WTC11 (cell line): ENCODE data around the gene BTBD9. TPM values are rescaled to one million over a fixed set of nuclear protein-coding genes. Genes with fewer than 3 reads are reported as not detected.

ENCODE experiments used
- ATAC-seq: fragments of 200-7000 bp; cut with Tn5 transposase; 2 replicates; pipeline ENCODE4 v1.10.0; 2021; ENCODE audit warnings: mild to moderate bottlenecking, moderate library complexity
- CTCF ChIA-PET: fragments of 300-600 bp; sonication (Branson Sonifier 250); formaldehyde crosslinking; loops from one replicate; lab custom pipeline; 2021; ENCODE audit warnings: antibody characterized with exemption; lab: Charles Lee
- POLR2A ChIA-PET: fragments of 350-600 bp; sonication (Branson Sonifier 250); formaldehyde crosslinking; loops from one replicate; lab custom pipeline; 2021; ENCODE audit warnings: antibody characterized with exemption; lab: Charles Lee
- DNase-seq: peaks from one replicate; pipeline ENCODE4 v3.0.0; 2021; ENCODE audit warnings: low spot score
- H3K27ac Mint-ChIP-seq: 2 replicates; pipeline ENCODE4 v1.8.0; 2021; ENCODE audit warnings: mixed read lengths
- H3K27me3 Mint-ChIP-seq: 2 replicates; pipeline ENCODE4 v1.8.0; 2021; ENCODE audit warnings: low read depth, mild to moderate bottlenecking, moderate library complexity, mixed read lengths
- H3K36me3 Mint-ChIP-seq: 2 replicates; pipeline ENCODE4 v1.8.0; 2021; ENCODE audit warnings: mixed read lengths
- H3K4me1 Mint-ChIP-seq: 2 replicates; pipeline ENCODE4 v1.8.0; 2022; ENCODE audit warnings: mixed read lengths
- H3K4me3 Mint-ChIP-seq: 2 replicates; pipeline ENCODE4 v1.8.0; 2021; ENCODE audit warnings: mild to moderate bottlenecking, moderate library complexity, mixed read lengths
- H3K9me3 Mint-ChIP-seq: 2 replicates; pipeline ENCODE4 v1.8.0; 2021; ENCODE audit warnings: mixed read lengths
- ARID4B ChIP-seq: sonication (generic); formaldehyde crosslinking; IDR thresholded peaks from 2 replicates; pipeline ENCODE4 v1.8.0; 2023; ENCODE audit warnings: missing genetic modification reagents, mild to moderate bottlenecking, borderline replicate concordance
- ATF1 ChIP-seq: sonication (generic); formaldehyde crosslinking; IDR thresholded peaks from 2 replicates; pipeline ENCODE4 v1.8.1; 2023; ENCODE audit warnings: mild to moderate bottlenecking, moderate library complexity, missing genetic modification reagents
- ATF2 ChIP-seq: sonication (generic); formaldehyde crosslinking; IDR thresholded peaks from 2 replicates; pipeline ENCODE4 v1.8.1; 2022; ENCODE audit warnings: low read depth, missing genetic modification reagents, borderline replicate concordance
- CBFB ChIP-seq: sonication (generic); formaldehyde crosslinking; IDR thresholded peaks from 2 replicates; pipeline ENCODE4 v1.8.1; 2022; ENCODE audit warnings: mild to moderate bottlenecking, low read depth, missing genetic modification reagents
- CREB1 ChIP-seq: sonication (generic); formaldehyde crosslinking; IDR thresholded peaks from 2 replicates; pipeline ENCODE4 v1.8.0; 2023; ENCODE audit warnings: mild to moderate bottlenecking, missing genetic modification reagents
- ERG ChIP-seq: fragments of 250-450 bp; sonication (Bioruptor Pico); IDR thresholded peaks from 2 replicates; pipeline ENCODE4 v1.8.0; 2021; ENCODE audit warnings: mild to moderate bottlenecking
- ETV6 ChIP-seq: sonication (generic); formaldehyde crosslinking; IDR thresholded peaks from 2 replicates; pipeline ENCODE4 v1.8.1; 2022; ENCODE audit warnings: mild to moderate bottlenecking, missing genetic modification reagents
- FOXJ3 ChIP-seq: sonication (generic); formaldehyde crosslinking; IDR thresholded peaks from 2 replicates; pipeline ENCODE4 v1.9.0; 2021; ENCODE audit warnings: missing genetic modification reagents, mild to moderate bottlenecking, borderline replicate concordance
- FOXK1 ChIP-seq: sonication (generic); formaldehyde crosslinking; IDR thresholded peaks from 2 replicates; pipeline ENCODE4 v1.8.0; 2022; ENCODE audit warnings: mild to moderate bottlenecking, moderate library complexity, missing genetic modification reagents
- GTF2I ChIP-seq: fragments of 250-450 bp; sonication (Bioruptor Pico); conservative IDR thresholded peaks from 2 replicates; pipeline ENCODE4 v1.4.0; 2021; ENCODE audit warnings: mild to moderate bottlenecking
- JAZF1 ChIP-seq: fragments of 250-450 bp; sonication (Bioruptor Pico); IDR thresholded peaks from 2 replicates; pipeline ENCODE4 v1.9.0; 2021; ENCODE audit warnings: moderate library complexity, mild to moderate bottlenecking, inconsistent platforms
- MAX ChIP-seq: sonication (generic); formaldehyde crosslinking; IDR thresholded peaks from 2 replicates; pipeline ENCODE4 v1.8.0; 2022; ENCODE audit warnings: mild to moderate bottlenecking, missing genetic modification reagents
- MXD4 ChIP-seq: fragments of 250-450 bp; sonication (Bioruptor Pico); IDR thresholded peaks from 2 replicates; pipeline ENCODE4 v1.8.0; 2021; ENCODE audit warnings: mild to moderate bottlenecking, moderate library complexity, borderline replicate concordance
- PRRX2 ChIP-seq: fragments of 250-450 bp; sonication (Bioruptor Pico); IDR thresholded peaks from 2 replicates; pipeline ENCODE4 v1.8.0; 2021; ENCODE audit warnings: mild to moderate bottlenecking
- RELA ChIP-seq: sonication (generic); formaldehyde crosslinking; IDR thresholded peaks from 2 replicates; pipeline ENCODE4 v1.8.1; 2022; ENCODE audit warnings: missing genetic modification reagents, mild to moderate bottlenecking, borderline replicate concordance
- SP1 ChIP-seq: sonication (generic); formaldehyde crosslinking; conservative IDR thresholded peaks from 2 replicates; pipeline ENCODE4 v1.8.1; 2022; ENCODE audit warnings: missing genetic modification reagents
- TCF7 ChIP-seq: sonication (generic); formaldehyde crosslinking; IDR thresholded peaks from 2 replicates; pipeline ENCODE4 v1.8.0; 2022; ENCODE audit warnings: mild to moderate bottlenecking, low read depth, missing genetic modification reagents, moderate library complexity
- TEAD1 ChIP-seq: sonication (generic); formaldehyde crosslinking; IDR thresholded peaks from 2 replicates; pipeline ENCODE4 v1.8.0; 2022; ENCODE audit warnings: mild to moderate bottlenecking, missing genetic modification reagents
- ZNF232 ChIP-seq: sonication (generic); formaldehyde crosslinking; IDR thresholded peaks from 2 replicates; pipeline ENCODE4 v1.8.0; 2022; ENCODE audit warnings: mild to moderate bottlenecking, missing genetic modification reagents
- ZNF281 ChIP-seq: sonication (generic); formaldehyde crosslinking; IDR thresholded peaks from 2 replicates; pipeline ENCODE4 v1.8.0; 2023; ENCODE audit warnings: mild to moderate bottlenecking, missing genetic modification reagents
- ZNF317 ChIP-seq: sonication (generic); formaldehyde crosslinking; IDR thresholded peaks from 2 replicates; pipeline ENCODE4 v1.8.1; 2023; ENCODE audit warnings: low read depth, mild to moderate bottlenecking, moderate library complexity, missing genetic modification reagents, borderline replicate concordance
- ZNF396 ChIP-seq: fragments of 250-450 bp; sonication (Bioruptor Pico); IDR thresholded peaks from 2 replicates; pipeline ENCODE4 v1.8.0; 2021; ENCODE audit warnings: mild to moderate bottlenecking, moderate library complexity, borderline replicate concordance
- ZNF423 ChIP-seq: fragments of 250-450 bp; sonication (Bioruptor Pico); IDR thresholded peaks from 2 replicates; pipeline ENCODE4 v2.1.2; 2022; ENCODE audit warnings: mild to moderate bottlenecking, moderate library complexity
- ZSCAN18 ChIP-seq: fragments of 250-450 bp; sonication (Bioruptor Pico); IDR thresholded peaks from 2 replicates; pipeline ENCODE4 v2.1.2; 2022; ENCODE audit warnings: mild to moderate bottlenecking, moderate library complexity
- total RNA-seq: library from RNA; stranded (reverse); gene quantifications from 3 replicates; pipeline ENCODE4 v1.2.3, GENCODE V29; 2021

BTBD9 gene
- total RNA-seq, 1 experiment from 2014 or later = 4.2 TPM

- TF ChIP-seq MAX (CRISPR knock-in tag) (no peak), ZNF281 (no peak), ARID4B (CRISPR knock-in tag) (no peak), ZSCAN18 (CRISPR knock-in tag) (no peak), MXD4 (CRISPR knock-in tag) (no peak), TEAD1 (CRISPR knock-in tag) (no peak), ZNF317 (no peak), ZNF232 (CRISPR knock-in tag) (no peak)
- DNase-seq = no peak
- Mint-ChIP-seq H3K36me3 (no peaks in the 10 kb centered on the region), H3K4me3 (no peak overlapping the region), H3K4me1 (no peaks in the 10 kb centered on the region), H3K27me3 (no peaks in the 10 kb centered on the region), H3K9me3 (peaks cover 6% of the 10 kb centered on the region; the same call in 1 of the 2 replicates), H3K27ac (no peak overlapping the region)
- ChIA-PET CTCF (no interaction called here), POLR2A (no interaction called here)
- ATAC-seq = no peak
Measured at GRCh38 chr6:38450717-38451116, 189.0 kb downstream of the BTBD9 start.

- H3K4me3 Mint-ChIP-seq = no peak overlapping the region
- ChIA-PET POLR2A (no interaction called here), CTCF (no interaction called here)
- no peak for TF ChIP-seq FOXK1 (CRISPR knock-in tag)
- TF ChIP-seq TEAD1 (CRISPR knock-in tag) = no peak
- no peak for TF ChIP-seq GTF2I (CRISPR knock-in tag)
- TF ChIP-seq ZNF423 = no peak
- TF ChIP-seq ATF1 (CRISPR knock-in tag) = no peak
- TF ChIP-seq SP1 (CRISPR knock-in tag) = no peak
- TF ChIP-seq JAZF1 (CRISPR knock-in tag) = no peak
- no peak for TF ChIP-seq ATF2 (CRISPR knock-in tag)
- TF ChIP-seq ETV6 (CRISPR knock-in tag) = no peak
- TF ChIP-seq CREB1 = no peak
- no peak for TF ChIP-seq PRRX2 (CRISPR knock-in tag)
- TF ChIP-seq TCF7 (CRISPR knock-in tag) = no peak
- TF ChIP-seq RELA (CRISPR knock-in tag) = no peak
- no peak for TF ChIP-seq FOXJ3 (CRISPR knock-in tag)
- no peak for TF ChIP-seq CBFB (CRISPR knock-in tag)
- no peak for TF ChIP-seq ZNF396
- no peak for TF ChIP-seq ERG (CRISPR knock-in tag)
Measured at GRCh38 chr6:38445925-38446324, 193.8 kb downstream of the BTBD9 start.

More at GRCh38 chr6:38445925-38446324, 193.8 kb downstream of the BTBD9 start:
- peaks cover 6% of the 10 kb centered on the region; the same call in 1 of the 2 replicates for H3K9me3 Mint-ChIP-seq
- H3K36me3 Mint-ChIP-seq = no peaks in the 10 kb centered on the region
- no peak for DNase-seq
- no peak for ATAC-seq
- peaks cover 6% of the 10 kb centered on the region for H3K4me1 Mint-ChIP-seq
- no peaks in the 10 kb centered on the region for H3K27me3 Mint-ChIP-seq
- no peak overlapping the region for H3K27ac Mint-ChIP-seq
